GM12801 (cell line): ENCODE measurements around the gene ABCC8.

ENCODE experiments used
- TF ChIP-seq, protein P1 (sequence below): IDR thresholded peaks from one replicate; pipeline ENCODE4 v1.5.1; 2011; ENCODE audit warnings: control low read depth; ENCODE audit not compliant: insufficient read length; ENCODE audit errors: extremely low read depth

Gene ABCC8

DNA sequence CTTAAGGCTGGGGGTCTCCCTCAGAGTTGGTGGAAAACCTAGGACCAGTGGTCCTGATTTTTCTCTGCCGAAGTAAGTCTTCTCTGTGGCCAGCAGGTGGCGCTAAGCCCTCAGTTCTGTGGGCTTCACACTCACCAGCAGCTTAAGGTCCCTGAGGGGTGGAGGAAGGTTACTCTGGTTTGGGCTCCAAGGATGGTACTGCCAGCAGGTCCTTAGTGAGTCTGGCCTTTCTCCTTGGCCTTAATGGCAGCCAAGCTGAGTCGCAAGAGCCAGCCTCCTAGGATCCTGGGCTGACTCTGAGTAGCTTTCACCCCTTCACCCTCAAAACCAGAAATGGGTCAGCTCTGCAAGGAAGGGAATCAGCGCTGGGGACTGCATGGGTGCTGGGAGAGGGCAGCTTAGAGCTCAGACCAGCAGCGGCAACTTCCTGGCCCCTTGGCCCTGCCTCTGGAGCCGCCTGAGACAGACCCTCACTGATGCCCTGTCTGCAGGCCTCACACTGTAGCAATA is 92.6 kb downstream of the ABCC8 start:
- TF ChIP-seq, protein P1, sequence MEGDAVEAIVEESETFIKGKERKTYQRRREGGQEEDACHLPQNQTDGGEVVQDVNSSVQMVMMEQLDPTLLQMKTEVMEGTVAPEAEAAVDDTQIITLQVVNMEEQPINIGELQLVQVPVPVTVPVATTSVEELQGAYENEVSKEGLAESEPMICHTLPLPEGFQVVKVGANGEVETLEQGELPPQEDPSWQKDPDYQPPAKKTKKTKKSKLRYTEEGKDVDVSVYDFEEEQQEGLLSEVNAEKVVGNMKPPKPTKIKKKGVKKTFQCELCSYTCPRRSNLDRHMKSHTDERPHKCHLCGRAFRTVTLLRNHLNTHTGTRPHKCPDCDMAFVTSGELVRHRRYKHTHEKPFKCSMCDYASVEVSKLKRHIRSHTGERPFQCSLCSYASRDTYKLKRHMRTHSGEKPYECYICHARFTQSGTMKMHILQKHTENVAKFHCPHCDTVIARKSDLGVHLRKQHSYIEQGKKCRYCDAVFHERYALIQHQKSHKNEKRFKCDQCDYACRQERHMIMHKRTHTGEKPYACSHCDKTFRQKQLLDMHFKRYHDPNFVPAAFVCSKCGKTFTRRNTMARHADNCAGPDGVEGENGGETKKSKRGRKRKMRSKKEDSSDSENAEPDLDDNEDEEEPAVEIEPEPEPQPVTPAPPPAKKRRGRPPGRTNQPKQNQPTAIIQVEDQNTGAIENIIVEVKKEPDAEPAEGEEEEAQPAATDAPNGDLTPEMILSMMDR = peak; percentile 1

DNA sequence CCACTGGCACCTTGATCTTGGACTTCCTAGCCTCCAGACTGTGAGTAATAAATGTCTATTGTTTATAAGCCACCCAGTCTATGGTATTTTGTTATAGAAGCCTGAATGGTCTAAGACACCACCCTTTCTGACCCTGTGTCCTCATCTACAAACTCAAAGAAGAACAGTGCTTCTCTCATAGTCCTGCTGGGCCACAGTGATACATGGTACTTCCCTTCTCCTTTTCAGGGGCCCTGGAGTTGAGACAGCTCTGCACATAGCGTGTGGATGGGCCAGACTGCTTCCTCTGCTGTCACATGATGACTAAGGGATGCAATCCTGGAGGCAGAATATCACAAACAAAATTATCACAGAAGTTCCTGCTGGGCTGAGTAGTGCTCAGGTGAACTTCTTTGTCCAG is 93.2 kb downstream of the ABCC8 start:
- TF ChIP-seq, protein P1 = no peak

DNA sequence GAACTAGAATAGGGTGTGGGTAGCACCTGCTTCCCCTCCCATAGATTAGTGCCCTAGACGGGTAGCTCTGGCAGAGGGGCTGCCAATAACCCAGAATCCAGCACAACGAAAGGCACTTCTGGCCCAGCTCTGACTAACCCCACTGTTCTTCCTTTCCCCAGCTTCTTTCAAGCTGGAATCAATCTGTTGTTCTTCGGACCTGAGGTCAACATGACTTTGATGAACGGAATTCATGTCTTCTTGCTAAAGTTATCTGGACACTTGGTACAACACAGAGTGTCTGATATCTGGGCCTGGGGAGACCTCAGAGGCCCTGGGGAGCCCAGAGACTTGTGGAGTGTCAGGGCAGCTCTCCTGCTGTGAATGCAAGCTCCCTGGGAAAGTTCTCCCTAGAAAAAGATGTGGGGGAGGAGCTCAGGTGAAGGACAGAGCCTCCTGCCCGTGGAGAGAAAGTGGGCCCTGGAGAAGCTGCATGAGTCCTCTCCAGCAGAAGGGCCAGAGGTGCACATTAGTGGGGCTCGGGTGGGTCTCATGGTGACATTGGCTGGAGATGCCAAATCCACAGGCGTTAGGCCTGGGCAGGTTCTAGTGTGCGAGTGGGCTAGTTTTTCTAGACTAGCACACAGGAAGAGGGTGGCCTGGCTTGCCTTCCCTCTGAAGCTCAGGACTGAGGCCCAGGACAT is 94.5 kb downstream of the ABCC8 start:
- TF ChIP-seq, protein P1 = no peak

DNA sequence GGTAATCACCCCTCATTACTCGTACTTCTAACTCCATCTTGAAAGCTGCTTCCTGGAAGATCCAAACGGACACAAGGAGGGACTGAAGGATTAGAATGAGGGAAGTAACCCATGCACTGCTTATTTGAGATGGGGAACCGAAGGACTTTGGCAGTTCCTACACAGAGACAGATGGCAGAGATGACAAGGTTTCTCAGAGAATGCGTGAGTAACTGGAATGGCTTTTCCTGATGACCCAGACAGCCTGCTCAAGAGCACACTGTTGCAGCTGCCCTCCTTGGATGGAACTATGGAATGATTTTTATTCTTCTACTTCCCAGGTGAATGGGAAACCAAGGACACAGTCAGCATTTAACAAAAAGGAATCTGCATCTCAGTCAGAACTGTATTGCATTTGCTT is 95.5 kb downstream of the ABCC8 start:
- TF ChIP-seq, protein P1 = no peak

DNA sequence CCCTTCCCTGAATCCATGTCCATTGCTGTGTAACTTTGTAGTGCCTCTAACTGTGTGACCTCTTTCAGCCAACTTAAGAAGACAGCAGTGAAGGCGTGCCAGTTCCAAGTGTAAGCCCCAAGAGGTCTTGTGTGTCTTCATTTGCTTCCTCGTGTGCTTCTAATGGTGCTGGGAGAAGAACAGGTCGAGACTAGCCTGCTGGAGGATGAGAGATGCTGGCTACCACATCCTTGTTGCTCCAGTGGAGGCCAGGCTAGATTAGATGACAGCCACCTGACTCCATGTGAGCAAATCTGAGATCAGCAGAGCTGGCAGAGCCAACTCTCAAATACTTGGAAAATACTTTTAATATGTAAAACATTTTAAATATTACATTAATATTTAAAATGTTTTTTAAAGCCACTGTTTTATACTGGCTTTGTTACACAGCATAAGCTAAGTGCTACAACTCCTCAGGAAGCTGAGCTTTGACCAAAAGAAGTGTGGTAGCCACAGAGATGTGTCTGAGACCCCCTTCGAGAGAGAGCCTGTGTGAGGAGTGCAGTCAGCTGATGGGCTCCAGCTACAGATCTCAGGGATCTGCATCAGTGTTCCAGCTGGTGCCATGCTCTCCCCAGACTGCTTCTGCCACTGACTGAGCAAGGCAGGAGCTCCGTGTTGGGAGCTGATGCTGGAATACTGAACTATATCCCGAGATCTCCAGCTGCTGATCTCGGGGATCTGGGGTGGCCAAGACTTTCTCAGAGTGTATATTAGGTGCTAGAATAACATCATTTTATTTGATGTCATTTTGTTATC is 97.1 kb downstream of the ABCC8 start:
- TF ChIP-seq, protein P1 = no peak

DNA sequence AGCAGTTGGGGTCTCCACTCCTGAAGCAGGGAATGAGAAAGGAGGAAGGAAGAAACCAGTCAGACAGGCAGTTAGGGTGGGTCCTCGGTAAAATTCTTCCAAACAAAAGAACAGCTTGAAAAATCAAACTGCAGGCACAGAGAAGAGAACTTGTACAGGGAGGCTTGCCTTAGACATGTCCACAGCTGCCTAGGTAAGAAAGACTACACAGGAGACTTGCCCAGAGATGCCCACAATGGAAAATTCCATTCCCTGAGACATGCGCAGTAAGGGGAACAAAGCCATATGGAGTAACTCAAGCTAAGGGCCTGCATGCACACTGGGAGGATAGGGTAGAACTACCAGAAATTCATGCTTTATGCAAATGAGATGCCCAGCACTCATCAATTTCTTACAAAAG is 98.0 kb downstream of the ABCC8 start:
- TF ChIP-seq, protein P1 = no peak

DNA sequence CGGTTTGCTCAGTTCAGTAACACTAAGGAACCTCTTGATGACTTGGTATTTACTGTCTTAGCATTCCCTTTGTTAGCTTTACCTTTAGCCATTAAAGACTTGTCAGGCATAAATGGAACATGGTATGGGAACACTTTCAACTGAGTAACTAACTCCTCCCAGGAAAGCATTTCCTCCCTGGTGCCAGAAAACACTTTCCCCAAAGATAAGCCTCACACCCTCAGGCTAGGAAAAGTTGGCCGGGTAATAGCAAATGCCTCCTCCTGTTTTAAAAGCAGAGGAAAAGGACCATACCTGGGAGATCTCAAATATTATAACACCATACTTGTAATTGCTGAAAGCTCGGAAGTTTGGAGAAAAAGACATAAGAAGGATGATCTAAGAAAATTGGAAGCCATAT is 100.2 kb downstream of the ABCC8 start:
- TF ChIP-seq, protein P1 = no peak
